Skeletal muscle tissue (tissue), 4 donors: ENCODE results near the gene CYTH1. TPM values are rescaled to one million over a fixed set of nuclear protein-coding genes. Genes with fewer than 3 reads are reported as not detected.

Experiments
- H3K27ac ChIP-seq: one replicate; pipeline ENCODE4 v1.7.0; 2013; ENCODE audit warnings: mild to moderate bottlenecking, low read depth, low read length, inconsistent platforms
- H3K27me3 ChIP-seq, 3 donors: one replicate each; pipeline ENCODE4 v1.7.0; 2013; ENCODE audit warnings: low read length in 3 of 3; ENCODE audit not compliant: control insufficient read depth in 3 of 3, insufficient read depth in 3 of 3
- H3K36me3 ChIP-seq, 3 donors: one replicate each; pipeline ENCODE4 v1.7.0; 2013; ENCODE audit warnings: low read length in 3 of 3; ENCODE audit not compliant: control insufficient read depth in 3 of 3, insufficient read depth in 3 of 3
- H3K4me1 ChIP-seq, 3 donors: one replicate each; pipeline ENCODE4 v1.7.0; 2013; ENCODE audit warnings: low read length in 3 of 3, mild to moderate bottlenecking in 3 of 3; ENCODE audit not compliant: control insufficient read depth in 3 of 3, insufficient read depth in 3 of 3
- H3K4me3 ChIP-seq, 3 donors: one replicate each; pipeline ENCODE4 v1.7.0; 2013; ENCODE audit warnings: low read length in 3 of 3
- H3K9ac ChIP-seq, 3 donors: one replicate each; pipeline ENCODE4 v1.7.0; 2013; ENCODE audit warnings: low read length in 3 of 3, mild to moderate bottlenecking in 3 of 3, moderate library complexity in 2 of 3, low read depth in 1 of 3
- H3K9me3 ChIP-seq, 3 donors: one replicate each; pipeline ENCODE4 v1.7.0; 2013; ENCODE audit warnings: low read length in 3 of 3; ENCODE audit not compliant: control insufficient read depth in 3 of 3
- total RNA-seq: library from RNA; depleted of rRNA; stranded (reverse); fragments of >200 nt; gene quantifications from one replicate; pipeline ENCODE4 v1.2.3, GENCODE V29; 2014
- donor health status: Osteomylitis.

The CYTH1 gene
- total RNA-seq, 1 donor from 2014 or later: 17.7 TPM

DNA sequence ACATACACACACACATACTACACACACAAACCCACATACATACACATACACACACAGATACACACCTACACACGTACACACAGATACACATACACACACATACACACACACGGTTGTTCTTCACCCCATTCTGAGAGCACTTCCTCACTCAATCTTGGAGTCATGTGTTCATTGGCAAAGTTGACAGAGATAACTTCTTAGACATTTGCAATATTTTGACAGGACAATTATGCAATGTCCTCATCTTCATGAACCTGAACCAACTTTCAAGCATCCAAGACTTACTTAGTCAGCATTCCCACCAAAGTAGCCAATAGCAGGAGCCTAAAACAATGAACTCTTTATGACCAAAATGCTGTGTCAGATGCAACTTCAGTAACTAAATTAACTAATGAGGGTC is 127.7 kb downstream of the CYTH1 start:
- Histone ChIP-seq H3K4me1 (peaks cover 0 to 4% (median 0%) of the 10 kb centered on the region in 3 donors), H3K27ac (no peak overlapping the region), H3K36me3 (no peaks in the 10 kb centered on the region), H3K9ac (no peak overlapping the region), H3K27me3 (peaks cover 0 to 2% (median 0%) of the 10 kb centered on the region in 3 donors), H3K9me3 (no peaks in the 10 kb centered on the region), H3K4me3 (no peak overlapping the region)

DNA sequence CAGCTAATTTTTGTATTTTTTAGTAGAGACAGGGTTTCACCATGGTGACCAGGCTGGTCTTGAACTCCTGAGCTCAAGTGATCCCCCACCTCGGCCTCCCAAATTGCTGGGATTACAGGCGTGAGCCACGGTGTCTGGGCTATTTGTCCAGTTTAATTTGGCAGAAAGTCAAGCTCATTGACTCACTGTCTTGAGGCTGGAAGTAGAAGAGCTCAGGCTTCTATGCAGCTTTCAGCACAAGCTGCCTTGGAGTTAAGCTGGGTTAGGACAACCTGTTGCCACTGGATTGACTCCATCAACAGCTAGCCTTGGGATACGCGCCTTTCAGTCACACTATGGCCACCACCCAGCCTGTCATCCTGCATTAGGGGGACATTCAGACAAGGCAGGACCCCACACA is 128.7 kb downstream of the CYTH1 start:
- Histone ChIP-seq H3K9ac (no peak overlapping the region), H3K9me3 (no peaks in the 10 kb centered on the region), H3K27me3 (peaks cover 0 to 2% (median 0%) of the 10 kb centered on the region in 3 donors), H3K36me3 (no peaks in the 10 kb centered on the region), H3K27ac (peak overlapping the region; percentile 5), H3K4me1 (peaks cover 0 to 2% (median 0%) of the 10 kb centered on the region in 3 donors), H3K4me3 (no peak overlapping the region)

DNA sequence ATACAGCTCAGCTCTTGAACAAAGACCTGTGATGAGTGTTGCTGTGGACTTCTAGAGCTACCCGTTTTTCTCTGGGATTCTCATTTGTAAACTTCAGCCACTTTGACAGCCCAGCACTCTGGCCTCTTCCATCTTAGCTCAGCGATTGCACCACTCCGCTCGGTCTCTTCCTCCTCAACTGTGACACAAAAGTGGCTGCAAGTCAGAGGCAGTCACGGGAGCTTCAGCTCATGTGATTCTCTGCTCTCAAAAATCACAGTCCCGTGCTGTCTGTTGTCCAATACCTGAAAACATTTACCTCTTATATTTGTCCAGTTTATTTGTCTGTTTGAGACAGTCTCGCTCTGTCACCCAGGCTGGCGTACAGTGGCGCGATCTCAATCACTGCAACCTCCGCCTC is 129.2 kb downstream of the CYTH1 start:
- H3K4me3 ChIP-seq: no peak overlapping the region
- no peaks in the 10 kb centered on the region for H3K27me3 ChIP-seq
- H3K27ac ChIP-seq: peak overlapping the region; percentile 37
- no peaks in the 10 kb centered on the region for H3K36me3 ChIP-seq
- H3K4me1 ChIP-seq: no peaks in the 10 kb centered on the region
- no peak overlapping the region for H3K9ac ChIP-seq
- H3K9me3 ChIP-seq: no peaks in the 10 kb centered on the region

DNA sequence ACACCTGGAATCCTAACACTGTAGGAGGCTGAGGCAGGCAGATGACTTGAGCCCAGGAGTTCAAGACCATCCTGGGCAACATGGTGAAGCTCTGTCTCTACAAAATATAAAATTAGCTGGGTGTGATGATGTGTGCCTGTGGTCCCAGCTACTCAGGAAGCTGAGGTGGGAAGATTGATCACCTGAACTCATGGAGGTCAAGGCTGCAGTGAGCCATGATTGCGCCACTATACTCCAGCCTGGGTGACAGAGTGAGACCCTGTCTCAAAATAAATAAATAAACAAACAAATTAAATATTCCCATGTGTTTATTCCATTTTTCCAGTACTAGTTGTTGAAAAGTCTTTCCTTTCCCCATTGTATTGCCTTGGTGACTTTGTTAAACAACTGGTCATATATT is 130.0 kb downstream of the CYTH1 start:
- no peaks in the 10 kb centered on the region for H3K9me3 ChIP-seq
- H3K4me1 ChIP-seq: no peaks in the 10 kb centered on the region
- H3K27ac ChIP-seq: no peak overlapping the region
- H3K27me3 ChIP-seq: no peaks in the 10 kb centered on the region
- no peak overlapping the region for H3K4me3 ChIP-seq
- H3K36me3 ChIP-seq: no peaks in the 10 kb centered on the region
- no peak overlapping the region for H3K9ac ChIP-seq

DNA sequence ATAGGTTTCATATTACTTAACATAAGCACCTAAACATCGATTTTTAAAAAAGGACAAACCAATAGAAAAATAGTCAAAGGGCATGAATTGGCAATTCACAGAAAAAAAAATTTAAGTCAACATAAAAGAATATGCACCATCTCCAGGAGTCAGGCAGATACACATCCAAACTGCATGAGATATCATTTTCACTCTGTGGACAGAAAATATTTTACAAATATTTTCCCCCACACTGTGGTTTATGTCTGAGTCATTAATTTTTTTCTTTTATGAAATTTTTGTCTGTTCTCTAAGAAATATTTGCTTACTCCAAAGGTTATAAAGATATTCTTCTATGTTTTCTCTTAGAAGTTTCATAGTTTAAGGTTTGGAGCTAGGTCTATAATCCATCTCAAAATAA is 130.5 kb downstream of the CYTH1 start:
- no peaks in the 10 kb centered on the region for H3K36me3 ChIP-seq
- no peaks in the 10 kb centered on the region for H3K27me3 ChIP-seq
- no peak overlapping the region for H3K9ac ChIP-seq
- H3K9me3 ChIP-seq: no peaks in the 10 kb centered on the region
- no peaks in the 10 kb centered on the region for H3K4me1 ChIP-seq
- no peak overlapping the region for H3K4me3 ChIP-seq
- no peak overlapping the region for H3K27ac ChIP-seq

DNA sequence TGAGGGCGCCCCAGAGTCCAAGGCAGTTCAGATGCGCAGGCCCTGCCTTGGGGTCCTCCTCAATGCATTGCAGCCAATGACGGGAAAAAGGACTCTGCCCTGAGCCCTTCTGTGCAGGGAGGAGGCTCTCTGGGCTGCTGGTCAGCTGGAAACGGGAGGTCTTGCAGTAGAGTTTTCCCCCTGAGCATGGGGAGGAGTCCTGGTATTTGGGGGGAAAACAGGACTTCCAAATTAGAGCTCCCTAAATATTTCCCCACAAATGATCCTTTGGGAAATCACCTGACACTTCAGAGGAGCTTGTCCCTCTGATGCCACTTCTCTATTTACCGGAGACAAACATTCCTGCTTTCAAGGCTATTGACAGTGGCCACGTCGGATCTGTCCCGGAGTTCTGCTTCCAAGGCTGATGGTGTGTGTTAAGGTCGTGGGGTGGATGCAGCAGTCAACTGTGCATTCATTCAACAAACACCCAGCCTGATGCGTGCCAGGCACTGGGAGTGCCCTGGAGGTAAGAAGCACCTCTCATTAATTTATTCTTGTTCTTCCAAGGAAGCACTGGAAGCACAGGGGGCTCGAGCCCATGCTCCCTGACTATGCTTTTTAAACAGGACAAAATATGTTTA is 131.9 kb downstream of the CYTH1 start:
- Histone ChIP-seq H3K36me3 (no peaks in the 10 kb centered on the region), H3K4me3 (no peak overlapping the region), H3K27me3 (peaks cover 0 to 6% (median 0%) of the 10 kb centered on the region in 3 donors), H3K27ac (no peak overlapping the region), H3K9ac (no peak overlapping the region), H3K4me1 (peaks cover 2 to 8% (median 6%) of the 10 kb centered on the region in 3 donors), H3K9me3 (no peaks in the 10 kb centered on the region)

DNA sequence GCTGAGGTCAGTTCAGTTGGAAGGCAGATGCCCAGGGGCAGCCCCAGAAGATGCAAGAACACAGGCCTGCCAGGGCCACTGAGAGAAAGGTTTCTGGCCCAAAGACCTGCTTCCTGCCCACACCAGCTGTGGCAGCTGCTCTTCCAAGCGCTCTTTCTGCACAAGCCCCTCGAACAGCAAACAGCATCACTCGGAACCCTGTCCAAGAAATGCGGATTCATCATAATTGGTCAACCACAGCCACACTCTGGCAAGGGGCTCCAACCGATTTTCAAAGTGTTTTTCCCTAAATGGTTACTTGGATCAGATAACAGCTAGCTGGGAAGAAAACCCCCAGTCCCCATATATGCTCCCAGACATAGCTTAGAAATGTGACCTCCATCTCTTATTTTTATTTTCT is 133.8 kb downstream of the CYTH1 start:
- Histone ChIP-seq H3K36me3 (no peaks in the 10 kb centered on the region), H3K4me3 (no peak overlapping the region), H3K9me3 (no peaks in the 10 kb centered on the region), H3K9ac (no peak overlapping the region), H3K27ac (no peak overlapping the region), H3K27me3 (peaks cover 0 to 10% (median 0%) of the 10 kb centered on the region in 3 donors), H3K4me1 (peaks cover 5 to 13% (median 8%) of the 10 kb centered on the region in 3 donors)

DNA sequence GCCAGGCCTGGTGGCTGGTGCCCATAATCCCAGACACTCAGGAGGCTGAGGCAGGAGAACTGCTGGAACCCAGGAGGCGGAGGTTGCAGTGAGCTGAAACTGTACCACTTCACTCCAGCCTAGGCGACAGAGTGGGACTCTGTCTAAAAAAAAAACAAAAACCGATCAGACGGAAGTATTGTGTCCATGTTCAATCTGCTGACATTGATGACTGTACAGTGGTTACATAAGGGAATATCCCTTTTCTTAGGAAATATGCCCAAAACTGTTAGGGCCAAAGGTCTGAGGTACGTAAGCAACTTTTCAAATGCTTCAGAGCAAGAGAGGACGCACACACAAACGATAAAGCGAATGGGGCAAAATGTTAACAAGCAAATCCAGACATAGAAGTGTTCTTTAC is 135.0 kb downstream of the CYTH1 start:
- no peaks in the 10 kb centered on the region for H3K9me3 ChIP-seq
- H3K36me3 ChIP-seq: no peaks in the 10 kb centered on the region
- peaks cover 5 to 13% (median 8%) of the 10 kb centered on the region in 3 donors for H3K4me1 ChIP-seq
- no peak overlapping the region for H3K4me3 ChIP-seq
- peak overlapping the region; percentile 60 for H3K27ac ChIP-seq
- H3K27me3 ChIP-seq: peaks cover 0 to 10% (median 0%) of the 10 kb centered on the region in 3 donors
- H3K9ac ChIP-seq: no peak overlapping the region

DNA sequence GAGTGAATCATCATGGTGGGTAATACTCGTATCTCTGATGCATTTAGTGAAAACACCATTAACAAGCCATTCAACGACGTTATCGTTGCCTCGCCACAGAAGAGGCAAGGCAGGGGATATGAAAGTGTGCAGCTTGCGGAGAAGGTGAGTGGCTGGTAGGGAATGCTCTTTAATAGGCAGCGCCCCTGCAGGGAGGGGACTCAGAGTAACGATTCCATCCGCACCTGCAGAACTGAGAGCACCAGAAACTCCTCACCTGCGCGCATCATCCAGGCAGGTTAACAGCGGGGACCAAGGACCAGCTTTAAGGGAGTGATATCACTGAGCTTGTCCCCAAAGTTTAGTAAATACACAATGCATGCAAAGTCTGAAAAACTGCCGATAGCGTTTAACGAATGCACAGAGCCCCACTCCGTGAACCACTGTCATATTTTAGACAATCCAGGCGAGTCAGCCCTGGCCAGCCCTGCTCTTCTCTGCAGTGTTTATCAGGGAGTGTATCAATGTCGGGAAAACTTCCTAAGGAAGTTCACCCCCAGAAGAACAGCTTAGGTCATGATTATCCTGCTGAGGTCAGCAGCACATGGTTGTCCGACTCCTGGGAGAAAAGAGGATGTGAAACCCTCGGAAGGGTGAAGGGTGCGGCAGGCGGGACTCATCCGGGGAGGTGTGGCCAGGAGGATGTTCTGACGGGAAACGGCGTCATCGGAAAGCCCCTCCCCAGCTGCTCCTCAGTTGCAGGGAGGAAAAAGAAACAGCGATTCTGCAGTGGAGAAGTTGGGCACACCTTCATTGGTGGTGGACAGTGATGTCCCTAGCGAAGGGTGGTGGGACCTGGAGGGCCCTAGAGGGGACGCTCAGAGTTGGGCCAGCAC is 136.4 kb downstream of the CYTH1 start:
- Histone ChIP-seq H3K4me3 (peak overlapping the region in 1 of 3 donors; percentile 29), H3K9ac (no peak overlapping the region)

DNA sequence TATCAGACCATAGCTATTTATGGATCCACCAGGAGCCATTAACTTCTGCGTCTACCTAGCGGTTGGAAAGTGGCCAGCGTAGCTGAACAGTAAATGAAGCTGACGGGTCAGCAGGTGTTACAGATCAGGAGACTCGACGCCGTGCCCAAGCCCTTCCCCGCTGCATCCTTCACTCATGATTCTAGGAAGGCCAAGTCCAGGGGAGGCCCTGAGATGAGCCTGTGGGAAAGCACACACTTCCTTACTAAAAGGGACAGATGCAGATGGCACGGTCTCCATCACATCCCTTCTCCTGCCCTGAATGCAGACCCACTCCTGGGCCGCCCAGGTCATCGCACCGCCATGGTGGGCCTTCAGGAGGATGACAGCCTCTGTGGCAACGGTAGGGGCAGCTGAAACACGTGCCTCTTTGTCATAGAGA is 137.1 kb downstream of the CYTH1 start:
- Histone ChIP-seq H3K27ac (peak overlapping the region; percentile 60), H3K9me3 (no peaks in the 10 kb centered on the region), H3K9ac (no peak overlapping the region), H3K4me1 (peaks cover 5 to 13% (median 8%) of the 10 kb centered on the region in 3 donors), H3K36me3 (no peaks in the 10 kb centered on the region), H3K27me3 (peaks cover 0 to 10% (median 0%) of the 10 kb centered on the region in 3 donors), H3K4me3 (no peak overlapping the region)

More for the DNA sequence above, 136.4 kb downstream of the CYTH1 start:
- Histone ChIP-seq H3K27me3 (peaks cover 0 to 10% (median 0%) of the 10 kb centered on the region in 3 donors), H3K27ac (peak overlapping the region; percentile 60), H3K36me3 (no peaks in the 10 kb centered on the region), H3K4me1 (peaks cover 5 to 13% (median 8%) of the 10 kb centered on the region in 3 donors), H3K9me3 (no peaks in the 10 kb centered on the region)
